ENCODE results near the gene MCF2L. TPM values are rescaled to one million over a fixed set of nuclear protein-coding genes. Genes with fewer than 3 reads are reported as not detected.
A peak's percentile ranks its signal among the peaks of the same experiment; 100 is the strongest.
"Not testable (repeated sequence)": the region's sequence is repeated elsewhere in the genome, so short reads cannot be mapped to it uniquely, and the experiment has no call there.

MCF2L gene
- total RNA-seq, 2 donors from 2014 or later = 37.4 to 74.8 TPM

DNA sequence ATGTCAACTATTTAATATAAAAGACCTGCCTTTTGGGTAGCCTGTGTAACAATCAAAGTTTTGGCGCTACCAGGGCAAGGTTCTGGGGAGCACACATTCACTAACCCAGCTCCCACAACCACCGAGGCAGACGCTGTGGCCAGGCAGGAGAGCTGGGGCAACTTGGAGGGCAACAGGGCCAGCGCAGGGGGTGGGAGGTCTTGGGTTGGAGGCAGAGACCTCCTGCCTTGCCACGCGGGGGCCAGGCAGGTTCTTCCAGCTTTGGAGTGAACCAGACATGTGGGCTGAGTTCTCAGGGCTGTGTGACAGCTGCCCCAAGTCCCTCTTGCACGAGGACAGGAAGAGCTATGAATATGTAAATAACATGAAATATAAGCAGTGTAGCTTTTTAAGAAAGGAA lies 30.3 kb upstream of the MCF2L start:
- DNase-seq (no peak), ATAC-seq (no peak)
- Histone ChIP-seq H3K27ac (no peak overlapping the region), H3K4me3 (no peak overlapping the region), H3K27me3 (no peaks in the 10 kb centered on the region), H3K9me3 (no peaks in the 10 kb centered on the region), H3K4me1 (peaks cover 10% of the 10 kb centered on the region), H3K36me3 (replicated peaks in 1 of 2; ENCODE audit: insufficient read depth in 1 of 2, low read depth in 2 of 2) (no peaks in the 10 kb centered on the region)
- TF ChIP-seq, protein P1, sequence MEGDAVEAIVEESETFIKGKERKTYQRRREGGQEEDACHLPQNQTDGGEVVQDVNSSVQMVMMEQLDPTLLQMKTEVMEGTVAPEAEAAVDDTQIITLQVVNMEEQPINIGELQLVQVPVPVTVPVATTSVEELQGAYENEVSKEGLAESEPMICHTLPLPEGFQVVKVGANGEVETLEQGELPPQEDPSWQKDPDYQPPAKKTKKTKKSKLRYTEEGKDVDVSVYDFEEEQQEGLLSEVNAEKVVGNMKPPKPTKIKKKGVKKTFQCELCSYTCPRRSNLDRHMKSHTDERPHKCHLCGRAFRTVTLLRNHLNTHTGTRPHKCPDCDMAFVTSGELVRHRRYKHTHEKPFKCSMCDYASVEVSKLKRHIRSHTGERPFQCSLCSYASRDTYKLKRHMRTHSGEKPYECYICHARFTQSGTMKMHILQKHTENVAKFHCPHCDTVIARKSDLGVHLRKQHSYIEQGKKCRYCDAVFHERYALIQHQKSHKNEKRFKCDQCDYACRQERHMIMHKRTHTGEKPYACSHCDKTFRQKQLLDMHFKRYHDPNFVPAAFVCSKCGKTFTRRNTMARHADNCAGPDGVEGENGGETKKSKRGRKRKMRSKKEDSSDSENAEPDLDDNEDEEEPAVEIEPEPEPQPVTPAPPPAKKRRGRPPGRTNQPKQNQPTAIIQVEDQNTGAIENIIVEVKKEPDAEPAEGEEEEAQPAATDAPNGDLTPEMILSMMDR (IDR thresholded peaks at IDR 0.05) = no peak
- no peak for TF ChIP-seq POLR2A (IDR thresholded peaks at IDR 0.05)
- intact Hi-C loops (cut with DNase I) = loop anchor here (10.0 kb wide), 1 partner anchor 456 kb away; no protein-coding TSS in a partner anchor
- 66 to 77% methylated on average over 7 of the region's 7 CpGs for WGBS, 2 donors

GRCh38 chr13:112940236-112940635 lies 28.8 kb upstream of the MCF2L start:
- no peak for ATAC-seq
- intact Hi-C loops (cut with DNase I) = no loop called here
- H3K27ac ChIP-seq = no peak overlapping the region
- no peaks in the 10 kb centered on the region for H3K36me3 ChIP-seq (replicated peaks in 1 of 2; ENCODE audit: insufficient read depth in 1 of 2, low read depth in 2 of 2)
- DNase-seq = no peak
- TF ChIP-seq, protein P1 (IDR thresholded peaks at IDR 0.05) = no peak
- no peak for TF ChIP-seq POLR2A (IDR thresholded peaks at IDR 0.05)
- no peaks in the 10 kb centered on the region for H3K9me3 ChIP-seq
- no peak overlapping the region for H3K4me3 ChIP-seq
- 22 to 44% methylated on average over 8 to 14 of the region's 14 CpGs for WGBS, 2 donors
- H3K4me1 ChIP-seq = peaks cover 15% of the 10 kb centered on the region
- H3K27me3 ChIP-seq = no peaks in the 10 kb centered on the region

DNA sequence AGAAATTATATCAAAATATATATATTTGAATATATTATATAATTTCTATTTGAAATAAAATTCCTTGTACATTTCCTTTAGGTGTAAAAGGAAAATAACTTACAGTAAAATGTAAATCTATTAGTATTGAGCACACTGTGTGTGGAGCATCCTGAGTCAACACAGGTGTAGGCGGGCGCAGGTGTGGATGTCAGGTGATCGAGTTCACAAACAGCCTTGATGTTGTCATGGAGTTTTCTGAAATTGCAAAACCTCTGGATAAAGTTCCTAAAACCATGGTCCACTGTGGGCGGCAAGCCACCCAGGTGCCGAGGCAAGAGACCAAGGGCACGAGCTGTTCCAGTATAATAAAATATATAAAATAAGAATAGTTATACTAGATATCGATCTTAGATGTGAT lies 27.7 kb upstream of the MCF2L start:
- no peak for ATAC-seq
- H3K27ac ChIP-seq = no peak overlapping the region
- H3K4me3 ChIP-seq = no peak overlapping the region
- DNase-seq = peak in 1 of 4 donors; percentile 1
- no peaks in the 10 kb centered on the region for H3K27me3 ChIP-seq
- intact Hi-C loops (cut with DNase I) = no loop called here
- TF ChIP-seq POLR2A (IDR thresholded peaks at IDR 0.05) = no peak
- TF ChIP-seq, protein P1 (IDR thresholded peaks at IDR 0.05) = no peak
- H3K4me1 ChIP-seq = peaks cover 15% of the 10 kb centered on the region
- no peaks in the 10 kb centered on the region for H3K9me3 ChIP-seq
- WGBS, 2 donors = 67 to 77% methylated on average over 7 of the region's 7 CpGs
- no peaks in the 10 kb centered on the region for H3K36me3 ChIP-seq (replicated peaks in 1 of 2; ENCODE audit: insufficient read depth in 1 of 2, low read depth in 2 of 2)

DNA sequence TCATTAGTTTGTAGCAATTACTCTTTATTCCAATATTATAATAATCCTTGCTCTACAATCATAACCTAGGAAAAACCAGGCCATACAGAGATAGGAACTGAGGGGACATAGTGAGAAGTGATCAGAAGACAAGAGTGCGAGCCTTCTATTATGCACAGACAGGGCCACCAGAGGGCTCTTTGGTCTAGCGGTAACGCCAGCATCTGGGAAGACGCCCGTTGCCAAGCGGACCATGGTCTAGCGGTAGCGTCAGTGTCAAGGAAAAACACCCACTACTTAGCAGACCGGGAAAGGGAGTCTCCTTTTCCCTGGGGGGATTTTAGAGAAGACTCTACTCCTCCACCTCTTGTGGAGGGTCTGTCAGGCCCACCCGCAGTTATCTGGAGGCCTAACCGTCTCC lies 27.2 kb upstream of the MCF2L start:
- DNase-seq = peak in 2 of 4 donors; percentile 28 to 56
- WGBS, 2 donors = 52 to 54% methylated on average over 11 of the region's 11 CpGs
- H3K9me3 ChIP-seq; intact Hi-C loops (cut with DNase I); H3K27me3 ChIP-seq; H3K4me3 ChIP-seq; ATAC-seq; H3K27ac ChIP-seq; H3K36me3 ChIP-seq (replicated peaks in 1 of 2; ENCODE audit: insufficient read depth in 1 of 2, low read depth in 2 of 2): not testable (repeated sequence)
- H3K4me1 ChIP-seq = peaks cover 15% of the 10 kb centered on the region

- Histone ChIP-seq H3K27me3 (no peaks in the 10 kb centered on the region), H3K4me3 (peak overlapping the region; percentile 19 to 20), H3K27ac (peak overlapping the region in 3 of 4 donors; percentile 16 to 52 (median 44)), H3K9me3 (no peaks in the 10 kb centered on the region), H3K36me3 (replicated peaks in 1 of 2; ENCODE audit: insufficient read depth in 1 of 2, low read depth in 2 of 2) (no peaks in the 10 kb centered on the region), H3K4me1 (peaks cover 15% of the 10 kb centered on the region)
- intact Hi-C loops (cut with DNase I) = no loop called here
- peak in 1 of 3 donors; percentile 13 for TF ChIP-seq POLR2A (IDR thresholded peaks at IDR 0.05)
- TF ChIP-seq, protein P1 (IDR thresholded peaks at IDR 0.05) = peak; percentile 85 to 98 (median 97)
- WGBS, 2 donors = 1% methylated on average over 9 to 18 of the region's 18 CpGs
- ATAC-seq = peak; percentile 95
- peak; percentile 97 to 99 (median 98) for DNase-seq
Measured at GRCh38 chr13:112942689-112943308, 26.2 kb upstream of the MCF2L start.

Data from body of pancreas (tissue), 4 donors.